ENCODE measurements around the gene SCUBE2.

GRCh38 chr11:9037963-9038362, 53.4 kb downstream of the SCUBE2 start:
- TF ChIP-seq POLR2AphosphoS5 (IDR thresholded peaks at IDR 0.05), result no peak
- no peak for TF ChIP-seq CTCF (IDR thresholded peaks at IDR 0.05)
